AG04449 (cell line): ENCODE data around the gene MAN1A1.

Experiments used
- CTCF ChIA-PET: fragments of 350-600 bp; formaldehyde crosslinking; extraction: SDS; loops from one replicate; lab custom pipeline; 2021; ENCODE audit warnings: antibody characterized with exemption; lab: Yijun Ruan, JAX
- POLR2A ChIA-PET: fragments of 400-600, 350-600 bp; formaldehyde crosslinking; extraction: SDS; loops from one replicate; lab custom pipeline; 2020; ENCODE audit warnings: antibody characterized with exemption, inconsistent platforms; lab: Yijun Ruan, JAX
- DNase-seq: peaks from one replicate; pipeline ENCODE4 v3.0.0-alpha.2; 2010; ENCODE audit warnings: low read depth, low spot score
- H3K4me3 ChIP-seq: 2 replicates; pipeline ENCODE4 v1.5.1; 2011; ENCODE audit warnings: low read depth, mild to moderate bottlenecking, control low read depth, low read length
- TF ChIP-seq, protein P1 (sequence below): IDR thresholded peaks from one replicate; pipeline ENCODE4 v1.5.1; 2011; ENCODE audit warnings: mild to moderate bottlenecking, moderate library complexity, low read length, control low read depth, inconsistent platforms; ENCODE audit not compliant: insufficient read depth; ENCODE audit errors: missing control alignments

MAN1A1 gene

DNA sequence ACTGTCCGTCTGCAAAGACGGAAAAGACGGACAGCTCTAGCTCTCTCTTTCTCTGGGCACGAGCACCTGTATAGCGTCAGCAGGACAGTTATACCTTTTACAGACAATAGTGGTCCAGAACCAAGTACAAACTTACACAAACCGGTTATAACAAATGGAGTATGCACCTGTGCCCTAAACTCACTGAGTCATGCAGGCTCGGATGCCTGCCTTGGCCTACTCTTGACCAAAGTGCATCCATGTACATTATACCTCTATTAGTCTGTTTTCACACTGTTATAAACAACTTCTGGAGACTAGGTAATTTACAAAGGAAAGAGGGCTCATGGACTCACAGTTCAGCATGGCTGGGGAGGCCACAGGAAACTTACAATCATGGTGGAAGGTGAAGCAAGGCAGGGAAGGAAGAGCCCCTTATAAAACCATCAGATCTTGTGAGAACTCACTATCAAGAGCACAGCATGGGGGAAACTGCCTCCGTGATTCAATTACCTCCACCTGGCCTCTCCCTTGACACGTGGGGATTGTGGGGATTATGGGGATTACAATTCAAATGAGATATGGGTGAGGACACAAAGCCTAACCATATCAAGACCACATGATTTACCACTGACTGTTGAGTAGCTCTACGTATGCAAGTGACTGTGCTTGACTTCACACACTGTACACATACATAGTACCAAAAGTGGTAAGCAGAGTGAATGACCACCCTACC, 23.1 kb downstream of the MAN1A1 start:
- DNase-seq, result no peak
- TF ChIP-seq, protein P1, sequence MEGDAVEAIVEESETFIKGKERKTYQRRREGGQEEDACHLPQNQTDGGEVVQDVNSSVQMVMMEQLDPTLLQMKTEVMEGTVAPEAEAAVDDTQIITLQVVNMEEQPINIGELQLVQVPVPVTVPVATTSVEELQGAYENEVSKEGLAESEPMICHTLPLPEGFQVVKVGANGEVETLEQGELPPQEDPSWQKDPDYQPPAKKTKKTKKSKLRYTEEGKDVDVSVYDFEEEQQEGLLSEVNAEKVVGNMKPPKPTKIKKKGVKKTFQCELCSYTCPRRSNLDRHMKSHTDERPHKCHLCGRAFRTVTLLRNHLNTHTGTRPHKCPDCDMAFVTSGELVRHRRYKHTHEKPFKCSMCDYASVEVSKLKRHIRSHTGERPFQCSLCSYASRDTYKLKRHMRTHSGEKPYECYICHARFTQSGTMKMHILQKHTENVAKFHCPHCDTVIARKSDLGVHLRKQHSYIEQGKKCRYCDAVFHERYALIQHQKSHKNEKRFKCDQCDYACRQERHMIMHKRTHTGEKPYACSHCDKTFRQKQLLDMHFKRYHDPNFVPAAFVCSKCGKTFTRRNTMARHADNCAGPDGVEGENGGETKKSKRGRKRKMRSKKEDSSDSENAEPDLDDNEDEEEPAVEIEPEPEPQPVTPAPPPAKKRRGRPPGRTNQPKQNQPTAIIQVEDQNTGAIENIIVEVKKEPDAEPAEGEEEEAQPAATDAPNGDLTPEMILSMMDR, result no peak
- CTCF ChIA-PET, result no interaction called here
- H3K4me3 ChIP-seq, result no peak overlapping the region
- POLR2A ChIA-PET, result no interaction called here

- POLR2A ChIA-PET, result no interaction called here
Measured at GRCh38 chr6:119325559-119326265, 23.8 kb downstream of the MAN1A1 start.

GRCh38 chr6:119324718-119325117, 24.8 kb downstream of the MAN1A1 start:
- POLR2A ChIA-PET, result no interaction called here

More at GRCh38 chr6:119325559-119326265, 23.8 kb downstream of the MAN1A1 start:
- CTCF ChIA-PET, result no interaction called here
- TF ChIP-seq, protein P1, result no peak
- H3K4me3 ChIP-seq, result no peak overlapping the region
- no peak for DNase-seq

DNA sequence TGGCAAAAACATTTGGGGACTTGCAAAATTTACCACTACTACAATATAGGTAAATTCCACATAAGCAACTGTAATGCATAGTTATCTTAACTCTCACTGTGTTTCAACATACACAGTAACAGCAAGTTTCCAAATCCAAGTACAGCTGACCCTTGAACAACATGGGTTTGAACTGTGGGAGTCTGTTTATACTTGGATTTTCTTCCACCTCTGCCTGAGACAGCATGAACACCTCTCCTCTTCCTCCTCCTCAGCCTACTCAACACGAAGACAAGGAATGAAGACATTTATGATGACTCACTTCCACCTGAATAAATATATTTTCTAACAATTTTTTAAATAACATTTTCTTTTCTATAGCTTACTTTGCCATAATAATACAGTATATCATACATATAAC, 25.6 kb downstream of the MAN1A1 start:
- POLR2A ChIA-PET, result no interaction called here
- CTCF ChIA-PET, result interaction anchor here (1.5 to 3.3 kb wide), 2 partner anchors 175 to 194 kb away, joined by 4 to 11 read pairs; no protein-coding TSS in a partner anchor
- TF ChIP-seq, protein P1, result no peak
- H3K4me3 ChIP-seq, result no peak overlapping the region
- DNase-seq, result no peak

More at GRCh38 chr6:119324718-119325117, 24.8 kb downstream of the MAN1A1 start:
- CTCF ChIA-PET, result interaction anchor here (3.3 kb wide), 1 partner anchor 176 kb away, joined by 11 read pairs; no protein-coding TSS in a partner anchor
- TF ChIP-seq, protein P1, result no peak
- DNase-seq, result no peak
- H3K4me3 ChIP-seq, result no peak overlapping the region

GRCh38 chr6:119323478-119323877, 26.1 kb downstream of the MAN1A1 start:
- ChIA-PET POLR2A (interaction anchor here (0.6 kb wide), 1 partner anchor 377 kb away, joined by 3 read pairs; no protein-coding TSS in a partner anchor), CTCF (interaction anchor here (1.5 to 3.3 kb wide), 2 partner anchors 175 to 194 kb away, joined by 4 to 11 read pairs; no protein-coding TSS in a partner anchor)
- no peak overlapping the region for H3K4me3 ChIP-seq
- TF ChIP-seq, protein P1, result no peak
- DNase-seq, result no peak
